ENCODE data around the gene TMC5. TPM values are rescaled to one million over a fixed set of nuclear protein-coding genes. Genes with fewer than 3 reads are reported as not detected.
A peak's percentile ranks its signal among the peaks of the same experiment; 100 is the strongest.

TMC5 gene
- total and polyA plus RNA-seq, 2 of the 13 experiments (the other 11 are each of a cell fraction or from before 2014, with no cell fraction given) = 0.09 to 0.41 TPM

DNA sequence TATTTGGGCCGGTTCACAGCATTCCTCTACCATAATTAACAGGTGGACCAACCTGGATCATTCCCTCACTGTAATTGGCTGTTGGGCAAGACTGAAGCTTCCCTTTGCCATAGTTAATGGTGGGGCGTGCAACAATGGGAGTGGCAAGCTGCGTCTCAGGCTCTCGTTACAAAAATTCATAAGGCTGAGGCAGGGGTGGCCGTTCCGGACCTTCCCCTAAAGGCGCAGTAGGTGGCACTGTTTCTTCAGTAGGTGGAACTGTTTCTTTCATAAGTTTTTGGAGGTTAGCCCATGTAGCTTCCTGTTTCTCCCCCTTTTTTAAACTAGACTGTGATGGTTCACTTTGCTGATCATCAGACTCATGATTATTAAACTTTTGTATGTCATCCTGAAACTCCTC lies 17.0 kb upstream of the TMC5 start:
- ChIA-PET CTCF (ENCODE audit: low intra/inter-chr PET ratio, low total read pairs) (interaction anchor here (1.8 kb wide), 1 partner anchor 102 kb away, joined by 14 read pairs; no protein-coding TSS in a partner anchor), POLR2A (no interaction called here)
- DNase-seq (ENCODE audit: low spot score) (no peak), FAIRE-seq (no peak), ATAC-seq (peak; percentile 51; the same call in 2 of the 3 replicates)
- Histone ChIP-seq H2AFZ (ENCODE audit: low read length) (no peak overlapping the region), H4K20me1 (ENCODE audit: insufficient read depth, low read length) (no peaks in the 10 kb centered on the region), H3K79me2 (ENCODE audit: insufficient read depth, low read length) (no peaks in the 10 kb centered on the region), H3K27me3 (ENCODE audit: control insufficient read depth in 1 of 2, insufficient read depth in 2 of 2, low read length in 2 of 2) (peaks cover 0 to 8% of the 10 kb centered on the region in 2 experiments; a peak in 1 of 5 replicates), H3K4me2 (ENCODE audit: low read depth, low read length) (no peak overlapping the region), H3K4me1 (ENCODE audit: insufficient read depth, low read length) (peaks cover 13% of the 10 kb centered on the region), H3K9me3 (ENCODE audit: low read length) (peaks cover 16% of the 10 kb centered on the region), H3K9ac (ENCODE audit: insufficient read depth, low read depth, low read length) (no peak overlapping the region), H3K36me3 (replicated peaks in 1 of 2; ENCODE audit: control insufficient read depth in 1 of 2, insufficient read depth in 2 of 2, low read length in 2 of 2) (no peaks in the 10 kb centered on the region), H3K4me3 (replicated peaks in 1 of 3; ENCODE audit: insufficient read depth in 1 of 3, low read depth in 2 of 3, low read length in 3 of 3) (no peak overlapping the region), H3K27ac (ENCODE audit: extremely low read length, insufficient read depth, low read length) (no peak overlapping the region)
- TF ChIP-seq STAG1 (CRISPR knock-in tag; IDR thresholded peaks at IDR 0.05) (peak; percentile 28; the same call in 1 of the 2 replicates), SMC3 (IDR thresholded peaks at IDR 0.05; ENCODE audit: low read length) (peak; percentile 27; the same call in 1 of the 2 replicates), POLR2AphosphoS2 (IDR thresholded peaks at IDR 0.05; ENCODE audit: low read depth, low read length) (no peak)
- TF ChIP-seq, protein P1, sequence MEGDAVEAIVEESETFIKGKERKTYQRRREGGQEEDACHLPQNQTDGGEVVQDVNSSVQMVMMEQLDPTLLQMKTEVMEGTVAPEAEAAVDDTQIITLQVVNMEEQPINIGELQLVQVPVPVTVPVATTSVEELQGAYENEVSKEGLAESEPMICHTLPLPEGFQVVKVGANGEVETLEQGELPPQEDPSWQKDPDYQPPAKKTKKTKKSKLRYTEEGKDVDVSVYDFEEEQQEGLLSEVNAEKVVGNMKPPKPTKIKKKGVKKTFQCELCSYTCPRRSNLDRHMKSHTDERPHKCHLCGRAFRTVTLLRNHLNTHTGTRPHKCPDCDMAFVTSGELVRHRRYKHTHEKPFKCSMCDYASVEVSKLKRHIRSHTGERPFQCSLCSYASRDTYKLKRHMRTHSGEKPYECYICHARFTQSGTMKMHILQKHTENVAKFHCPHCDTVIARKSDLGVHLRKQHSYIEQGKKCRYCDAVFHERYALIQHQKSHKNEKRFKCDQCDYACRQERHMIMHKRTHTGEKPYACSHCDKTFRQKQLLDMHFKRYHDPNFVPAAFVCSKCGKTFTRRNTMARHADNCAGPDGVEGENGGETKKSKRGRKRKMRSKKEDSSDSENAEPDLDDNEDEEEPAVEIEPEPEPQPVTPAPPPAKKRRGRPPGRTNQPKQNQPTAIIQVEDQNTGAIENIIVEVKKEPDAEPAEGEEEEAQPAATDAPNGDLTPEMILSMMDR (CRISPR knock-in tag; IDR thresholded peaks at IDR 0.05) = peak; percentile 41
- 7% methylated on average over 7 of the region's 7 CpGs for WGBS (ENCODE audit: low lambda C conversion rate)
- no TSS peak for BruUV-seq (replicated peaks)
- in situ Hi-C loops (cut with HindIII; ENCODE audit: extremely low pct_ligation_motif_present, low pct_unique_long_range_greater_than_20kb) = no loop called here
- intact Hi-C loops (cut with micrococcal nuclease; ENCODE audit: unreplicated experiment) = no loop called here

DNA sequence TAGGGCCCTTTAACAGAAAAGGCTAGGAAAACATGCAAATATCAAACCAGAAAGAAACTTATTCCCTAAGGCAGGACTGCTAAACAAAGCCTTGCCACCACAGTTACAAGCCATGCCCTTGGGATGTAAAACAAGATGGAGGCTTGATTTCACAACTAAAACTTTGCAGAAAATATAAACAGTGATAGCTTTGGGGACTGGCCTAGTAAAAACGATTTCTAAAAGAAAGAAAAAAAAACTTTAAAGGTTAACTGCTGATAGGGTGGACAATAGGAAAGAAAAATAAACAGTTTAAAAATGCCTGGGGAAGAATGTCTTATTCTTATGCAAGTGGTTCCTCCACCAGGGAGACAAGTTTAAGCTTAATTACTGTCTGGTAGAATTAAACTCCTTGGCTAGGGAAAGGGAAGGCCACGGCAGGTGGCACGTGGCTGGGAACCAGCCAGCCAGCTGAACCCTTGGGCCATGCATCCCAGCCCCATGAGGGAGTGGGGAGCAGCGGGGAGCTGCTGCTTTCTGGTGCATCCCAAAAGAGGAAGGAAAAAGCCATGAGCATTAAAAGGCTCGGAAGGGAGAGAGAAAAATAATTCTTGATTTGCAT lies 10.7 kb upstream of the TMC5 start:
- CTCF ChIA-PET (ENCODE audit: low intra/inter-chr PET ratio, low total read pairs) = no interaction called here
- 9% methylated on average over 5 of the region's 5 CpGs for WGBS (ENCODE audit: low lambda C conversion rate)
- DNase-seq (ENCODE audit: low spot score) (no peak), ATAC-seq (no peak), FAIRE-seq (no peak)
- no peak overlapping the region for H3K9ac ChIP-seq (ENCODE audit: insufficient read depth, low read depth, low read length)
- peaks cover 4 to 23% of the 10 kb centered on the region in 2 experiments; a peak in 4 of 5 replicates for H3K27me3 ChIP-seq (ENCODE audit: control insufficient read depth in 1 of 2, insufficient read depth in 2 of 2, low read length in 2 of 2)
- H3K9me3 ChIP-seq (ENCODE audit: low read length) = peaks cover under 1% of the 10 kb centered on the region
- no peaks in the 10 kb centered on the region for H3K36me3 ChIP-seq (replicated peaks in 1 of 2; ENCODE audit: control insufficient read depth in 1 of 2, insufficient read depth in 2 of 2, low read length in 2 of 2)
- intact Hi-C loops (cut with micrococcal nuclease; ENCODE audit: unreplicated experiment) = no loop called here
- H3K4me3 ChIP-seq (replicated peaks in 1 of 3; ENCODE audit: insufficient read depth in 1 of 3, low read depth in 2 of 3, low read length in 3 of 3) = no peak overlapping the region
- H3K27ac ChIP-seq (ENCODE audit: extremely low read length, insufficient read depth, low read length) = no peak overlapping the region
- H4K20me1 ChIP-seq (ENCODE audit: insufficient read depth, low read length) = no peaks in the 10 kb centered on the region
- POLR2A ChIA-PET = no interaction called here
- H3K4me1 ChIP-seq (ENCODE audit: insufficient read depth, low read length) = no peaks in the 10 kb centered on the region
- TF ChIP-seq CEBPZ (IDR thresholded peaks at IDR 0.05; ENCODE audit: low read length) = no peak
- H2AFZ ChIP-seq (ENCODE audit: low read length) = no peak overlapping the region
- in situ Hi-C loops (cut with HindIII; ENCODE audit: extremely low pct_ligation_motif_present, low pct_unique_long_range_greater_than_20kb) = no loop called here
- no TSS peak for BruUV-seq (replicated peaks)
- no peaks in the 10 kb centered on the region for H3K79me2 ChIP-seq (ENCODE audit: insufficient read depth, low read length)
- no peak overlapping the region for H3K4me2 ChIP-seq (ENCODE audit: low read depth, low read length)
